Mesodermal cell (in vitro differentiated cells): ENCODE measurements around the gene AFF3.
"Not testable (repeated sequence)": the region's sequence is repeated elsewhere in the genome, so short reads cannot be mapped to it uniquely, and the experiment has no call there.

ENCODE experiments used
- H3K27ac ChIP-seq: 2 replicates; pipeline ENCODE4 v1.7.0; 2013; ENCODE audit warnings: mild to moderate bottlenecking, low read depth, low read length, moderate library complexity; ENCODE audit not compliant: severe bottlenecking
- H3K36me3 ChIP-seq: 2 replicates; pipeline ENCODE4 v1.7.1; 2013; ENCODE audit warnings: mild to moderate bottlenecking, low read length, moderate library complexity; ENCODE audit not compliant: control insufficient read depth, insufficient read depth
- H3K4me1 ChIP-seq: one replicate; pipeline ENCODE4 v1.7.1; 2013; ENCODE audit warnings: mild to moderate bottlenecking, low read length; ENCODE audit not compliant: insufficient read depth, control insufficient read depth, poor library complexity, severe bottlenecking
- H3K4me3 ChIP-seq: 2 replicates; pipeline ENCODE4 v1.7.0; 2013; ENCODE audit warnings: low read length, control low read depth, mild to moderate bottlenecking; ENCODE audit not compliant: insufficient read depth, poor library complexity, severe bottlenecking; ENCODE audit errors: extremely low read depth
- H3K9me3 ChIP-seq: 2 replicates; pipeline ENCODE4 v1.7.1; 2013; ENCODE audit warnings: mild to moderate bottlenecking, low read length, moderate library complexity; ENCODE audit not compliant: control insufficient read depth
- WGBS, 2 experiments: methylation state at CpG; one replicate each; pipeline ENCODE4 v1.1.5; 2013; ENCODE audit warnings: missing lambda C conversion rate in 2 of 2; ENCODE audit not compliant: insufficient coverage in 2 of 2; 5-methylcytosine and 5-hydroxymethylcytosine counted together

AFF3 gene

GRCh38 chr2:100126201-100126600, 16.2 kb downstream of the AFF3 start:
- Histone ChIP-seq H3K9me3 (no peaks in the 10 kb centered on the region), H3K4me1 (no peaks in the 10 kb centered on the region), H3K4me3 (no peak overlapping the region), H3K36me3 (no peaks in the 10 kb centered on the region), H3K27ac (no peak overlapping the region)
- 82 to 89% methylated on average over 6 of the region's 8 CpGs for WGBS, 2 experiments

GRCh38 chr2:100125626-100126025, 16.8 kb downstream of the AFF3 start:
- Histone ChIP-seq H3K36me3 (no peaks in the 10 kb centered on the region), H3K27ac (no peak overlapping the region), H3K4me1 (no peaks in the 10 kb centered on the region), H3K4me3 (no peak overlapping the region), H3K9me3 (no peaks in the 10 kb centered on the region)
- WGBS, 2 experiments, result 55 to 75% methylated on average over 2 of the region's 2 CpGs

GRCh38 chr2:100124761-100125160, 17.6 kb downstream of the AFF3 start:
- Histone ChIP-seq H3K4me3 (no peak overlapping the region), H3K9me3 (no peaks in the 10 kb centered on the region), H3K36me3 (no peaks in the 10 kb centered on the region), H3K4me1 (no peaks in the 10 kb centered on the region), H3K27ac (no peak overlapping the region)
- no CpG with 5 or more reads among the region's 1 CpG for WGBS, 2 experiments

GRCh38 chr2:100121124-100121718, 21.2 kb downstream of the AFF3 start:
- Histone ChIP-seq H3K4me3 (no peak overlapping the region), H3K9me3 (no peaks in the 10 kb centered on the region), H3K27ac (no peak overlapping the region), H3K36me3 (no peaks in the 10 kb centered on the region), H3K4me1 (no peaks in the 10 kb centered on the region)
- 94 to 96% methylated on average over 4 of the region's 4 CpGs for WGBS, 2 experiments

GRCh38 chr2:100119235-100119634, 23.2 kb downstream of the AFF3 start:
- no peaks in the 10 kb centered on the region for H3K9me3 ChIP-seq
- no peak overlapping the region for H3K4me3 ChIP-seq
- no CpG with 5 or more reads among the region's 1 CpG for WGBS, 2 experiments
- no peak overlapping the region for H3K27ac ChIP-seq
- no peaks in the 10 kb centered on the region for H3K4me1 ChIP-seq
- H3K36me3 ChIP-seq, result no peaks in the 10 kb centered on the region

GRCh38 chr2:100113990-100114433, 28.4 kb downstream of the AFF3 start:
- Histone ChIP-seq H3K4me3 (no peak overlapping the region), H3K36me3 (no peaks in the 10 kb centered on the region), H3K27ac (no peak overlapping the region), H3K9me3 (no peaks in the 10 kb centered on the region), H3K4me1 (no peaks in the 10 kb centered on the region)
- WGBS, 2 experiments, result 87 to 90% methylated on average over 2 of the region's 2 CpGs

GRCh38 chr2:100110614-100111000, 31.8 kb downstream of the AFF3 start:
- no peak overlapping the region for H3K27ac ChIP-seq
- H3K9me3 ChIP-seq, result no peaks in the 10 kb centered on the region
- peaks cover 7% of the 10 kb centered on the region for H3K4me1 ChIP-seq
- no peak overlapping the region for H3K4me3 ChIP-seq
- 90 to 100% methylated on average over 1 to 2 of the region's 2 CpGs for WGBS, 2 experiments
- H3K36me3 ChIP-seq, result no peaks in the 10 kb centered on the region

GRCh38 chr2:100109986-100110613, 32.3 kb downstream of the AFF3 start:
- H3K9me3 ChIP-seq, result no peaks in the 10 kb centered on the region
- WGBS, 2 experiments, result 76 to 81% methylated on average over 3 to 5 of the region's 6 CpGs
- no peak overlapping the region for H3K27ac ChIP-seq
- H3K4me3 ChIP-seq, result no peak overlapping the region
- H3K4me1 ChIP-seq, result peaks cover 12% of the 10 kb centered on the region
- H3K36me3 ChIP-seq, result no peaks in the 10 kb centered on the region

GRCh38 chr2:100108648-100109020, 33.8 kb downstream of the AFF3 start:
- H3K27ac ChIP-seq, H3K9me3 ChIP-seq, H3K36me3 ChIP-seq, H3K4me3 ChIP-seq: not testable (repeated sequence)
- WGBS, 2 experiments, result 79 to 82% methylated on average over 2 of the region's 3 CpGs
- peaks cover 12% of the 10 kb centered on the region for H3K4me1 ChIP-seq

- 86% methylated on average over 3 to 6 of the region's 6 CpGs for WGBS, 2 experiments
- no peaks in the 10 kb centered on the region for H3K9me3 ChIP-seq
- no peak overlapping the region for H3K4me3 ChIP-seq
- no peaks in the 10 kb centered on the region for H3K36me3 ChIP-seq
- peak overlapping the region; percentile 23 for H3K27ac ChIP-seq
- peaks cover 12% of the 10 kb centered on the region for H3K4me1 ChIP-seq
Observed at GRCh38 chr2:100107906-100108647, 34.3 kb downstream of the AFF3 start.

- peak overlapping the region; percentile 23 for H3K27ac ChIP-seq
- WGBS, 2 experiments, result 60% methylated on average over 1 of the region's 1 CpG; no CpG with 5 or more reads in 1 of the 2 experiments
- no peak overlapping the region for H3K4me3 ChIP-seq
- H3K4me1 ChIP-seq, result peaks cover 12% of the 10 kb centered on the region
- H3K36me3 ChIP-seq, result no peaks in the 10 kb centered on the region
- no peaks in the 10 kb centered on the region for H3K9me3 ChIP-seq
Observed at GRCh38 chr2:100107440-100107839, 35.0 kb downstream of the AFF3 start.
